CD4-positive, alpha-beta T cell treated with Interleukin-17A for 4 hours (primary cell): ENCODE data around the gene PIGT.
"Not testable (repeated sequence)": the region's sequence is repeated elsewhere in the genome, so short reads cannot be mapped to it uniquely, and the experiment has no call there.

ENCODE experiments used
- DNase-seq: peaks from one replicate; pipeline ENCODE4 v3.0.0-alpha.2; 2020; ENCODE audit warnings: mixed read lengths

The PIGT gene

GRCh38 chr20:45467172-45467571 is 51.2 kb downstream of the PIGT start:
- no peak for DNase-seq

- DNase-seq, result no peak
Observed at GRCh38 chr20:45467861-45468260, 51.9 kb downstream of the PIGT start.

- no peak for DNase-seq
Observed at GRCh38 chr20:45469336-45470261, 53.7 kb downstream of the PIGT start, which contains the start of gene WFDC2. WFDC2 (plus strand) TSS chr20:45469753; CDS start chr20:45469782, 29 bp downstream.

- DNase-seq, result peak; percentile 12
Observed at GRCh38 chr20:45470262-45470931, 54.5 kb downstream of the PIGT start.

- DNase-seq, result no peak
Observed at GRCh38 chr20:45470937-45471336, 55.0 kb downstream of the PIGT start.

GRCh38 chr20:45472286-45472685 is 56.3 kb downstream of the PIGT start:
- DNase-seq, result not testable (repeated sequence)
